MCF 10A (cell line): ENCODE results near the gene PBRM1. TPM values are rescaled to one million over a fixed set of nuclear protein-coding genes. Genes with fewer than 3 reads are reported as not detected.

Source experiments
- BruUV-seq: library from RNA; stranded (reverse); fragments of 400-500 nt; replicated peaks from 2 replicates; lab custom pipeline; 2021; lab: Mats Ljungman, UMichigan
- CTCF ChIA-PET: fragments of 300-600 bp; sonication (Branson Sonifier 250); formaldehyde crosslinking; extraction: SDS; loops from one replicate; lab custom pipeline; 2021; ENCODE audit warnings: antibody characterized with exemption, inconsistent platforms; lab: Yijun Ruan, JAX
- POLR2A ChIA-PET: fragments of 300-600, 350-650 bp; sonication (Branson Sonifier 250); formaldehyde crosslinking; extraction: SDS; loops from one replicate; lab custom pipeline; 2020; ENCODE audit warnings: antibody characterized with exemption, inconsistent platforms; lab: Yijun Ruan, JAX
- DNase-seq: peaks from one replicate; pipeline ENCODE4 v3.0.0-alpha.2; 2018; ENCODE audit not compliant: unreplicated experiment
- H3K27ac Mint-ChIP-seq: one replicate; pipeline ENCODE4 v1.8.0; 2022; ENCODE audit warnings: mild to moderate bottlenecking, low read depth, mixed read lengths; ENCODE audit not compliant: unreplicated experiment
- H3K27me3 Mint-ChIP-seq: one replicate; pipeline ENCODE4 v1.8.0; 2022; ENCODE audit warnings: mixed read lengths; ENCODE audit not compliant: insufficient read depth, unreplicated experiment
- H3K36me3 Mint-ChIP-seq: one replicate; pipeline ENCODE4 v1.8.0; 2022; ENCODE audit warnings: mild to moderate bottlenecking, moderate library complexity, mixed read lengths; ENCODE audit not compliant: insufficient read depth, unreplicated experiment
- H3K4me1 Mint-ChIP-seq: one replicate; pipeline ENCODE4 v1.8.0; 2022; ENCODE audit warnings: mixed read lengths; ENCODE audit not compliant: insufficient read depth, unreplicated experiment
- H3K4me3 Mint-ChIP-seq: one replicate; pipeline ENCODE4 v1.8.0; 2022; ENCODE audit warnings: mild to moderate bottlenecking, moderate library complexity, mixed read lengths; ENCODE audit not compliant: unreplicated experiment
- H3K9me3 Mint-ChIP-seq: one replicate; pipeline ENCODE4 v1.8.0; 2022; ENCODE audit warnings: mixed read lengths; ENCODE audit not compliant: unreplicated experiment
- CTCF ChIP-seq: fragments of 200-600 bp; IDR thresholded peaks from one replicate; pipeline ENCODE4 v1.8.0; 2022; ENCODE audit warnings: antibody characterized with exemption, mild to moderate bottlenecking; ENCODE audit not compliant: unreplicated experiment
- intact Hi-C: fragments of 100-400 bp; cut with micrococcal nuclease; formaldehyde crosslinking; loops from 2 replicates; pipeline ENCODE4 v1.14.1; 2022
- total RNA-seq: library from RNA; stranded (reverse); gene quantifications from 2 replicates; pipeline ENCODE4 v1.2.3, GENCODE V29; 2022

PBRM1 gene
- total RNA-seq, 1 experiment from 2014 or later: 56.9 TPM

- BruUV-seq: no TSS peak
- POLR2A ChIA-PET: no interaction called here
- intact Hi-C loops: no loop called here
- Mint-ChIP-seq H3K4me3 (no peak overlapping the region), H3K36me3 (no peaks in the 10 kb centered on the region), H3K27me3 (no peaks in the 10 kb centered on the region), H3K9me3 (no peaks in the 10 kb centered on the region), H3K27ac (no peak overlapping the region), H3K4me1 (peaks cover 10% of the 10 kb centered on the region)
- TF ChIP-seq CTCF: no peak
- CTCF ChIA-PET: interaction anchor here (0.5 to 0.9 kb wide), 2 partner anchors 178 to 197 kb away, joined by 3 read pairs; no protein-coding TSS in a partner anchor
- no peak for DNase-seq
Observed at GRCh38 chr3:52512105-52512504, 173.6 kb downstream of the PBRM1 start.

DNA sequence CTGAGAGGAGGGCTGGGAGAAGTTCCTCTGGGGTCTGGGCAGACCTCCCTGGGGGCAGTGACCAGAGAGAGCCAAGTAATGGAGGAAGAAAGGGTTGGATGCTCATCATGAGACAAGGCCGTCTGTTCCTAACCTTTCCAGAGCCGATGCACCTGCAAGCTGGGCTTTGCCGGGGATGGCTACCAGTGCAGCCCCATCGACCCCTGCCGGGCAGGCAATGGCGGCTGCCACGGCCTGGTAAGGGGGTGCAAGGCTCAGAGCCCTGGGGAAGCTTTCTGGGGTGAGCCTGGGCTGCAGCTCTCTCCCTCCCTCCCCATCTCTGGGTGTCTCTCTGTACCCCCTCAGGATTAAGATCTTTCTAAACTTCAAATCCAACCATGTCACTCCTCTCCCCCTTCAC lies 174.2 kb downstream of the PBRM1 start:
- BruUV-seq: no TSS peak
- no peak for DNase-seq
- ChIA-PET POLR2A (no interaction called here), CTCF (no interaction called here)
- no peak for TF ChIP-seq CTCF
- no peaks in the 10 kb centered on the region for H3K36me3 Mint-ChIP-seq
- intact Hi-C loops: no loop called here
- no peaks in the 10 kb centered on the region for H3K9me3 Mint-ChIP-seq
- H3K27me3 Mint-ChIP-seq: no peaks in the 10 kb centered on the region
- no peak overlapping the region for H3K27ac Mint-ChIP-seq
- peaks cover 11% of the 10 kb centered on the region for H3K4me1 Mint-ChIP-seq
- no peak overlapping the region for H3K4me3 Mint-ChIP-seq

DNA sequence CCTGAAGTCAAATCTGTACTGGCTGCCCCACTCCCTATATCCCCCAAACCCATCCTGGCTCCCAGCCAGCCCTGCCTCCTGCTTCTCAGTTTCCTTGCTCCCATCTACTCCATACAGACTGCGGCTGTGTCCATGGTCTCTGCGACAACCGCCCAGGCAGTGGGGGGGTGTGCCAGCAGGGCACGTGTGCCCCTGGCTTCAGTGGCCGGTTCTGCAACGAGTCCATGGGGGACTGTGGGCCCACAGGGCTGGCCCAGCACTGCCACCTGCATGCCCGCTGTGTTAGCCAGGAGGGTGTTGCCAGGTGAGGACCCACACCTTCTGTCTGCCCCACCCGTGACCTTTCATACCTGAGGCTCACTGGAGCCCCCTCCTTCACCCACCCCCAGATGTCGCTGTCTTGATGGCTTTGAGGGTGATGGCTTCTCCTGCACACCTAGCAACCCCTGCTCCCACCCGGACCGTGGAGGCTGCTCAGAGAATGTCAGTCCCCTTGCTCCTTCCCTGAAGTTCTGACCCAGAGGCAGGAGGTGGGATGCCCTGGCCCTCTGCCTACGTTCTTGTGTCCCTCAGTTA lies 175.9 kb downstream of the PBRM1 start:
- TF ChIP-seq CTCF: no peak
- intact Hi-C loops: no loop called here
- H3K9me3 Mint-ChIP-seq: no peaks in the 10 kb centered on the region
- H3K4me3 Mint-ChIP-seq: no peak overlapping the region
- no TSS peak for BruUV-seq
- H3K27me3 Mint-ChIP-seq: no peaks in the 10 kb centered on the region
- H3K36me3 Mint-ChIP-seq: no peaks in the 10 kb centered on the region
- H3K27ac Mint-ChIP-seq: no peak overlapping the region
- DNase-seq: no peak
- peaks cover 7% of the 10 kb centered on the region for H3K4me1 Mint-ChIP-seq
- ChIA-PET CTCF (no interaction called here), POLR2A (no interaction called here)

- CTCF ChIA-PET: interaction anchor here (0.7 kb wide), 1 partner anchor 371 kb away, joined by 3 read pairs; no protein-coding TSS in a partner anchor
- Mint-ChIP-seq H3K27me3 (no peaks in the 10 kb centered on the region), H3K36me3 (no peaks in the 10 kb centered on the region), H3K4me1 (peaks cover 7% of the 10 kb centered on the region), H3K4me3 (peak overlapping the region; percentile 31), H3K27ac (no peak overlapping the region), H3K9me3 (no peaks in the 10 kb centered on the region)
- POLR2A ChIA-PET: no interaction called here
- TF ChIP-seq CTCF: no peak
- no TSS peak for BruUV-seq
- intact Hi-C loops: no loop called here
- DNase-seq: peak; percentile 79
Observed at GRCh38 chr3:52507359-52507758, 178.4 kb downstream of the PBRM1 start.
